HG03521 (cell line): Measurements from ENCODE around the gene ARHGAP23.
"Not testable (repeated sequence)": the region's sequence is repeated elsewhere in the genome, so short reads cannot be mapped to it uniquely, and the experiment has no call there.

Experiments used
- ATAC-seq: cut with Tn5 transposase; IDR thresholded peaks from one replicate; pipeline ENCODE4 v1.9.1; 2021; ENCODE audit warnings: mild to moderate bottlenecking, moderate library complexity; ENCODE audit not compliant: unreplicated experiment

ARHGAP23 gene

GRCh38 chr17:38420518-38420917 is 7.7 kb upstream of the ARHGAP23 start:
- ATAC-seq = no peak

GRCh38 chr17:38421171-38421841 is 7.0 kb upstream of the ARHGAP23 start:
- ATAC-seq = no peak

- ATAC-seq = no peak
Measured at GRCh38 chr17:38421871-38422827, 6.1 kb upstream of the ARHGAP23 start.

- no peak for ATAC-seq
Measured at GRCh38 chr17:38424297-38424972, 3.8 kb upstream of the ARHGAP23 start.

- ATAC-seq = no peak
Measured at GRCh38 chr17:38425031-38425430, 3.2 kb upstream of the ARHGAP23 start.

- ATAC-seq = no peak
Measured at GRCh38 chr17:38425744-38426143, 2.5 kb upstream of the ARHGAP23 start.

- no peak for ATAC-seq
Measured at GRCh38 chr17:38426441-38426840, 1.8 kb upstream of the ARHGAP23 start.

- ATAC-seq = no peak
Measured at GRCh38 chr17:38427160-38427949, 909 bp upstream of the ARHGAP23 start.

- ATAC-seq = no peak
Measured at GRCh38 chr17:38428643-38429371, 543 bp downstream of the ARHGAP23 start.

GRCh38 chr17:38429476-38430100 is 1.3 kb downstream of the ARHGAP23 start:
- no peak for ATAC-seq

- ATAC-seq = no peak
Measured at GRCh38 chr17:38430316-38430715, 2.1 kb downstream of the ARHGAP23 start.

GRCh38 chr17:38430822-38431221 is 2.6 kb downstream of the ARHGAP23 start:
- ATAC-seq = no peak

- no peak for ATAC-seq
Measured at GRCh38 chr17:38431346-38432145, 3.3 kb downstream of the ARHGAP23 start.

- ATAC-seq = no peak
Measured at GRCh38 chr17:38434178-38434665, 6.0 kb downstream of the ARHGAP23 start.

- no peak for ATAC-seq
Measured at GRCh38 chr17:38435795-38436194, 7.5 kb downstream of the ARHGAP23 start.

GRCh38 chr17:38436386-38436785 is 8.1 kb downstream of the ARHGAP23 start:
- no peak for ATAC-seq

GRCh38 chr17:38437313-38437712 is 9.0 kb downstream of the ARHGAP23 start:
- ATAC-seq = not testable (repeated sequence)

GRCh38 chr17:38439436-38439835 is 11.2 kb downstream of the ARHGAP23 start:
- no peak for ATAC-seq
